ENCODE data around the gene ERC2. TPM values are rescaled to one million over a fixed set of nuclear protein-coding genes. Genes with fewer than 3 reads are reported as not detected.

The ERC2 gene
- total RNA-seq, 6 donors from 2014 or later, result 0.67 to 14.7 (median 1.3) TPM

- no peak for ATAC-seq (ENCODE audit: low FRiP score in 2 of 2)
- TF ChIP-seq EP300 (IDR thresholded peaks at IDR 0.05), result no peak
- TF ChIP-seq POLR2A (IDR thresholded peaks at IDR 0.05), result no peak
- TF ChIP-seq POLR2AphosphoS5 (IDR thresholded peaks at IDR 0.05), result no peak
- no peak for TF ChIP-seq CTCF (IDR thresholded peaks at IDR 0.05)
- Histone ChIP-seq H3K4me3 (no peak overlapping the region), H3K27ac (no peak overlapping the region), H3K4me1 (no peaks in the 10 kb centered on the region), H3K9me3 (no peaks in the 10 kb centered on the region), H3K36me3 (no peaks in the 10 kb centered on the region), H3K27me3 (no peaks in the 10 kb centered on the region)
- DNase-seq, result no peak
- 85 to 93% methylated on average over 3 of the region's 3 CpGs for WGBS, 2 donors
Measured at GRCh38 chr3:55525436-55525835, 942.8 kb downstream of the ERC2 start.

- no peak for DNase-seq
- no peak for ATAC-seq (ENCODE audit: low FRiP score in 2 of 2)
- Histone ChIP-seq H3K4me3 (no peak overlapping the region), H3K9me3 (no peaks in the 10 kb centered on the region), H3K27me3 (no peaks in the 10 kb centered on the region), H3K4me1 (no peaks in the 10 kb centered on the region), H3K27ac (no peak overlapping the region), H3K36me3 (no peaks in the 10 kb centered on the region)
- no peak for TF ChIP-seq CTCF (IDR thresholded peaks at IDR 0.05)
- no peak for TF ChIP-seq POLR2A (IDR thresholded peaks at IDR 0.05)
- no peak for TF ChIP-seq EP300 (IDR thresholded peaks at IDR 0.05)
- no peak for TF ChIP-seq POLR2AphosphoS5 (IDR thresholded peaks at IDR 0.05)
- 59 to 73% methylated on average over 4 of the region's 4 CpGs for WGBS, 2 donors
Measured at GRCh38 chr3:55524565-55525244, 943.6 kb downstream of the ERC2 start.

- Histone ChIP-seq H3K27me3 (no peaks in the 10 kb centered on the region), H3K27ac (no peak overlapping the region), H3K36me3 (no peaks in the 10 kb centered on the region), H3K4me3 (no peak overlapping the region), H3K9me3 (no peaks in the 10 kb centered on the region), H3K4me1 (no peaks in the 10 kb centered on the region)
- DNase-seq, result no peak
- no peak for ATAC-seq (ENCODE audit: low FRiP score in 2 of 2)
- 84 to 98% methylated on average over 2 of the region's 2 CpGs for WGBS, 2 donors
- TF ChIP-seq CTCF (IDR thresholded peaks at IDR 0.05), result no peak
Measured at GRCh38 chr3:55523471-55523870, 944.8 kb downstream of the ERC2 start.

- no peak for DNase-seq
- no peaks in the 10 kb centered on the region for H3K36me3 ChIP-seq
- no peak for TF ChIP-seq POLR2AphosphoS5 (IDR thresholded peaks at IDR 0.05)
- ATAC-seq (ENCODE audit: low FRiP score in 2 of 2), result peak in 1 of 2 donors; percentile 47
- WGBS, 2 donors, result 51 to 62% methylated on average over 6 of the region's 6 CpGs
- no peak overlapping the region for H3K4me3 ChIP-seq
- H3K4me1 ChIP-seq, result no peaks in the 10 kb centered on the region
- no peak overlapping the region for H3K27ac ChIP-seq
- no peaks in the 10 kb centered on the region for H3K9me3 ChIP-seq
- no peaks in the 10 kb centered on the region for H3K27me3 ChIP-seq
Measured at GRCh38 chr3:55521738-55522421, 946.4 kb downstream of the ERC2 start.

GRCh38 chr3:55521064-55521737 is 947.1 kb downstream of the ERC2 start:
- Histone ChIP-seq H3K9me3 (no peaks in the 10 kb centered on the region), H3K4me1 (no peaks in the 10 kb centered on the region), H3K36me3 (no peaks in the 10 kb centered on the region), H3K27ac (no peak overlapping the region), H3K27me3 (no peaks in the 10 kb centered on the region), H3K4me3 (no peak overlapping the region)
- DNase-seq (no peak), ATAC-seq (ENCODE audit: low FRiP score in 2 of 2) (no peak)
- no peak for TF ChIP-seq POLR2AphosphoS5 (IDR thresholded peaks at IDR 0.05)
- TF ChIP-seq EP300 (IDR thresholded peaks at IDR 0.05), result no peak
- TF ChIP-seq POLR2A (IDR thresholded peaks at IDR 0.05), result no peak
- TF ChIP-seq CTCF (IDR thresholded peaks at IDR 0.05), result no peak
- 85% methylated on average over 9 of the region's 9 CpGs for WGBS, 2 donors

Data from upper lobe of left lung (tissue), 6 donors.